ENCODE measurements around the gene PIK3R5. TPM values are rescaled to one million over a fixed set of nuclear protein-coding genes. Genes with fewer than 3 reads are reported as not detected.

PIK3R5 gene
- total RNA-seq, 1 donor = 184 TPM

- no peak overlapping the region for H3K4me3 ChIP-seq (ENCODE audit: low read length)
- H3K27me3 ChIP-seq (ENCODE audit: insufficient read depth, low read length) = no peaks in the 10 kb centered on the region
- H3K4me1 ChIP-seq (ENCODE audit: insufficient read depth, low read length) = peaks cover 18% of the 10 kb centered on the region
- H3K9me3 ChIP-seq (ENCODE audit: low read depth, low read length) = no peaks in the 10 kb centered on the region
These were observed 121.0 kb downstream of the PIK3R5 start for GRCh38 chr17:8844229-8845218.

- peaks cover 18% of the 10 kb centered on the region for H3K4me1 ChIP-seq (ENCODE audit: insufficient read depth, low read length)
- no peaks in the 10 kb centered on the region for H3K9me3 ChIP-seq (ENCODE audit: low read depth, low read length)
- H3K4me3 ChIP-seq (ENCODE audit: low read length) = no peak overlapping the region
- H3K27me3 ChIP-seq (ENCODE audit: insufficient read depth, low read length) = no peaks in the 10 kb centered on the region
These were observed 122.2 kb downstream of the PIK3R5 start for GRCh38 chr17:8843344-8843743.

- no peaks in the 10 kb centered on the region for H3K27me3 ChIP-seq (ENCODE audit: insufficient read depth, low read length)
- peaks cover 18% of the 10 kb centered on the region for H3K4me1 ChIP-seq (ENCODE audit: insufficient read depth, low read length)
- no peak overlapping the region for H3K4me3 ChIP-seq (ENCODE audit: low read length)
- H3K9me3 ChIP-seq (ENCODE audit: low read depth, low read length) = no peaks in the 10 kb centered on the region
These were observed 123.7 kb downstream of the PIK3R5 start for GRCh38 chr17:8841844-8842243.

GRCh38 chr17:8839410-8839935, 126.0 kb downstream of the PIK3R5 start:
- no peaks in the 10 kb centered on the region for H3K9me3 ChIP-seq (ENCODE audit: low read depth, low read length)

GRCh38 chr17:8838551-8839095, 126.9 kb downstream of the PIK3R5 start:
- Histone ChIP-seq H3K4me3 (ENCODE audit: low read length) (no peak overlapping the region), H3K27me3 (ENCODE audit: insufficient read depth, low read length) (no peaks in the 10 kb centered on the region), H3K4me1 (ENCODE audit: insufficient read depth, low read length) (peaks cover 16% of the 10 kb centered on the region), H3K9me3 (ENCODE audit: low read depth, low read length) (no peaks in the 10 kb centered on the region)

More at GRCh38 chr17:8839410-8839935, 126.0 kb downstream of the PIK3R5 start:
- Histone ChIP-seq H3K27me3 (ENCODE audit: insufficient read depth, low read length) (no peaks in the 10 kb centered on the region), H3K4me1 (ENCODE audit: insufficient read depth, low read length) (peaks cover 18% of the 10 kb centered on the region), H3K4me3 (ENCODE audit: low read length) (no peak overlapping the region)

- Histone ChIP-seq H3K27me3 (ENCODE audit: insufficient read depth, low read length) (no peaks in the 10 kb centered on the region), H3K9me3 (ENCODE audit: low read depth, low read length) (no peaks in the 10 kb centered on the region)
These were observed 127.9 kb downstream of the PIK3R5 start for GRCh38 chr17:8837563-8838075.

GRCh38 chr17:8836821-8837562, 128.5 kb downstream of the PIK3R5 start:
- Histone ChIP-seq H3K9me3 (ENCODE audit: low read depth, low read length) (no peaks in the 10 kb centered on the region), H3K4me3 (ENCODE audit: low read length) (no peak overlapping the region), H3K27me3 (ENCODE audit: insufficient read depth, low read length) (no peaks in the 10 kb centered on the region), H3K4me1 (ENCODE audit: insufficient read depth, low read length) (peaks cover under 1% of the 10 kb centered on the region)

More at GRCh38 chr17:8837563-8838075, 127.9 kb downstream of the PIK3R5 start:
- H3K4me1 ChIP-seq (ENCODE audit: insufficient read depth, low read length) = peaks cover 6% of the 10 kb centered on the region
- no peak overlapping the region for H3K4me3 ChIP-seq (ENCODE audit: low read length)

GRCh38 chr17:8835631-8836364, 129.7 kb downstream of the PIK3R5 start:
- no peaks in the 10 kb centered on the region for H3K9me3 ChIP-seq (ENCODE audit: low read depth, low read length)
- H3K27me3 ChIP-seq (ENCODE audit: insufficient read depth, low read length) = no peaks in the 10 kb centered on the region
- no peaks in the 10 kb centered on the region for H3K4me1 ChIP-seq (ENCODE audit: insufficient read depth, low read length)
- no peak overlapping the region for H3K4me3 ChIP-seq (ENCODE audit: low read length)

- H3K27me3 ChIP-seq (ENCODE audit: insufficient read depth, low read length) = no peaks in the 10 kb centered on the region
- H3K4me3 ChIP-seq (ENCODE audit: low read length) = no peak overlapping the region
- H3K9me3 ChIP-seq (ENCODE audit: low read depth, low read length) = no peaks in the 10 kb centered on the region
- H3K4me1 ChIP-seq (ENCODE audit: insufficient read depth, low read length) = no peaks in the 10 kb centered on the region
These were observed 130.4 kb downstream of the PIK3R5 start for GRCh38 chr17:8835106-8835505.

GRCh38 chr17:8832711-8833352, 132.7 kb downstream of the PIK3R5 start:
- H3K27me3 ChIP-seq (ENCODE audit: insufficient read depth, low read length) = no peaks in the 10 kb centered on the region
- no peaks in the 10 kb centered on the region for H3K4me1 ChIP-seq (ENCODE audit: insufficient read depth, low read length)
- no peak overlapping the region for H3K4me3 ChIP-seq (ENCODE audit: low read length)
- H3K9me3 ChIP-seq (ENCODE audit: low read depth, low read length) = no peaks in the 10 kb centered on the region

- no peaks in the 10 kb centered on the region for H3K4me1 ChIP-seq (ENCODE audit: insufficient read depth, low read length)
- no peaks in the 10 kb centered on the region for H3K9me3 ChIP-seq (ENCODE audit: low read depth, low read length)
- no peak overlapping the region for H3K4me3 ChIP-seq (ENCODE audit: low read length)
- no peaks in the 10 kb centered on the region for H3K27me3 ChIP-seq (ENCODE audit: insufficient read depth, low read length)
These were observed 134.2 kb downstream of the PIK3R5 start for GRCh38 chr17:8831234-8831849.

- Histone ChIP-seq H3K27me3 (ENCODE audit: insufficient read depth, low read length) (no peaks in the 10 kb centered on the region), H3K9me3 (ENCODE audit: low read depth, low read length) (no peaks in the 10 kb centered on the region), H3K4me3 (ENCODE audit: low read length) (no peak overlapping the region), H3K4me1 (ENCODE audit: insufficient read depth, low read length) (no peaks in the 10 kb centered on the region)
These were observed 135.4 kb downstream of the PIK3R5 start for GRCh38 chr17:8830141-8830540.

- H3K27me3 ChIP-seq (ENCODE audit: insufficient read depth, low read length) = no peaks in the 10 kb centered on the region
- H3K4me3 ChIP-seq (ENCODE audit: low read length) = no peak overlapping the region
- H3K4me1 ChIP-seq (ENCODE audit: insufficient read depth, low read length) = no peaks in the 10 kb centered on the region
- H3K9me3 ChIP-seq (ENCODE audit: low read depth, low read length) = no peaks in the 10 kb centered on the region
These were observed 136.2 kb downstream of the PIK3R5 start for GRCh38 chr17:8829036-8829941.

Measured in mononuclear cell (primary cell).